GM23338 (cell line): ENCODE measurements around the gene IPO8. TPM values are rescaled to one million over a fixed set of nuclear protein-coding genes. Genes with fewer than 3 reads are reported as not detected.

Experiments used
- ATAC-seq: fragments of 200-7000 bp; cut with Tn5 transposase; 3 replicates; pipeline ENCODE4 v1.9.1; 2020
- DNase-seq: peaks from one replicate; pipeline ENCODE4 v3.0.0-alpha.2; 2015; ENCODE audit warnings: low spot score
- H2AFZ ChIP-seq: fragments of 200-600 bp; sonication (generic); 2 replicates; pipeline ENCODE4 v1.8.0; 2016; ENCODE audit warnings: antibody characterized with exemption, mild to moderate bottlenecking, moderate library complexity
- H3F3A ChIP-seq: fragments of 200-600 bp; sonication (generic); replicated peaks from 2 replicates; pipeline ENCODE4 v1.8.0; 2017; ENCODE audit warnings: antibody characterized with exemption, mixed run types, low read depth
- H3K27ac ChIP-seq: fragments of 200-600 bp; sonication (generic); 2 replicates; pipeline ENCODE4 v1.6.1; 2016; ENCODE audit warnings: low read depth
- H3K27me3 ChIP-seq: fragments of 200-600 bp; sonication (generic); 2 replicates; pipeline ENCODE4 v1.8.0; 2016; ENCODE audit warnings: mild to moderate bottlenecking, mixed run types, moderate library complexity; ENCODE audit not compliant: insufficient read depth
- H3K36me3 ChIP-seq: fragments of 200-600 bp; sonication (generic); 2 replicates; pipeline ENCODE4 v1.8.0; 2016; ENCODE audit warnings: mild to moderate bottlenecking; ENCODE audit not compliant: insufficient read depth
- H3K4me1 ChIP-seq: fragments of 200-600 bp; sonication (generic); 2 replicates; pipeline ENCODE4 v1.8.0; 2016; ENCODE audit warnings: mild to moderate bottlenecking, moderate library complexity; ENCODE audit not compliant: insufficient read depth
- H3K4me2 ChIP-seq: fragments of 200-600 bp; sonication (generic); 2 replicates; pipeline ENCODE4 v1.7.1; 2017; ENCODE audit warnings: mixed run types
- H3K4me3 ChIP-seq: fragments of 200-600 bp; sonication (generic); 2 replicates; pipeline ENCODE4 v1.6.1; 2016; ENCODE audit warnings: mixed run types
- H3K79me2 ChIP-seq: fragments of 200-600 bp; sonication (generic); replicated peaks from 2 replicates; pipeline ENCODE4 v1.8.0; 2017; ENCODE audit warnings: mild to moderate bottlenecking; ENCODE audit not compliant: insufficient read depth
- H3K9me2 ChIP-seq: fragments of 200-600 bp; sonication (generic); 2 replicates; pipeline ENCODE4 v1.8.0; 2017; ENCODE audit not compliant: insufficient read depth
- H4K20me1 ChIP-seq: fragments of 200-600 bp; sonication (generic); replicated peaks from 2 replicates; pipeline ENCODE4 v1.8.0; 2017; ENCODE audit warnings: mild to moderate bottlenecking; ENCODE audit not compliant: insufficient read depth
- H3K27ac Mint-ChIP-seq: 2 replicates; pipeline ENCODE4 v1.8.0; 2020; ENCODE audit warnings: inconsistent platforms, mild to moderate bottlenecking, moderate library complexity, mixed read lengths
- H3K27me3 Mint-ChIP-seq: 3 replicates; pipeline ENCODE4 v1.8.0; 2022; ENCODE audit warnings: low read depth, mild to moderate bottlenecking, moderate library complexity, mixed read lengths, inconsistent platforms; ENCODE audit not compliant: insufficient read depth, poor library complexity
- H3K36me3 Mint-ChIP-seq: 3 replicates; pipeline ENCODE4 v1.8.0; 2021; ENCODE audit warnings: low read depth, mild to moderate bottlenecking, inconsistent platforms, moderate library complexity, mixed read lengths
- H3K4me1 Mint-ChIP-seq: 3 replicates; pipeline ENCODE4 v1.8.0; 2020; ENCODE audit warnings: mild to moderate bottlenecking, inconsistent platforms, mixed read lengths
- H3K4me3 Mint-ChIP-seq: 3 replicates; pipeline ENCODE4 v1.8.0; 2021; ENCODE audit warnings: moderate library complexity, mild to moderate bottlenecking, inconsistent platforms, mixed read lengths
- H3K9me3 Mint-ChIP-seq: 3 replicates; pipeline ENCODE4 v1.8.0; 2020; ENCODE audit warnings: moderate library complexity, mild to moderate bottlenecking, inconsistent platforms, mixed read lengths
- CREB1 ChIP-seq: fragments of 250-450 bp; sonication (Bioruptor Pico); IDR thresholded peaks from 2 replicates; pipeline ENCODE4 v1.5.0; 2020; ENCODE audit warnings: low read depth, mild to moderate bottlenecking, moderate library complexity
- EZH2 ChIP-seq: fragments of 200-600 bp; sonication (generic); IDR thresholded peaks from one replicate; pipeline ENCODE4 v1.8.0; 2017; ENCODE audit warnings: antibody characterized with exemption, mild to moderate bottlenecking, low read depth; ENCODE audit not compliant: unreplicated experiment
- EZH2phosphoT487 ChIP-seq: fragments of 200-600 bp; sonication (generic); IDR thresholded peaks from one replicate; pipeline ENCODE4 v1.8.1; 2018; ENCODE audit warnings: antibody characterized with exemption; ENCODE audit not compliant: unreplicated experiment
- JUNB ChIP-seq: IDR thresholded peaks from one replicate; pipeline ENCODE4 v1.6.1; 2016; ENCODE audit warnings: antibody characterized with exemption; ENCODE audit not compliant: unreplicated experiment
- NANOG ChIP-seq: IDR thresholded peaks from 2 replicates; pipeline ENCODE4 v1.6.1; 2016; ENCODE audit warnings: antibody characterized with exemption, borderline replicate concordance
- POLR2AphosphoS5 ChIP-seq: IDR thresholded peaks from 2 replicates; pipeline ENCODE4 v1.6.1; 2016; ENCODE audit warnings: antibody characterized with exemption, low read depth
- STAT1 ChIP-seq: IDR thresholded peaks from one replicate; pipeline ENCODE4 v1.6.1; 2016; ENCODE audit warnings: antibody characterized with exemption; ENCODE audit not compliant: unreplicated experiment
- ZNF114 ChIP-seq: fragments of 250-450 bp; sonication (Bioruptor Pico); IDR thresholded peaks from 2 replicates; pipeline ENCODE4 v1.5.0; 2020; ENCODE audit warnings: mild to moderate bottlenecking, moderate library complexity
- ZNF331 ChIP-seq: fragments of 250-450 bp; sonication (Bioruptor Pico); IDR thresholded peaks from 2 replicates; pipeline ENCODE4 v1.5.0; 2020; ENCODE audit warnings: low read depth, mild to moderate bottlenecking, moderate library complexity
- polyA plus RNA-seq: library from polyadenylated mRNA; unstranded; fragments of >200 nt; fragmentation: Nextera tagmentation; extraction: Ambion mirVana; gene quantifications from 2 replicates; pipeline ENCODE4 v1.2.1, GENCODE V29; 2016
- total RNA-seq: library from RNA; depleted of rRNA; stranded (reverse); fragments of >200 nt; shearing (Covaris generic); gene quantifications from 2 replicates; pipeline ENCODE4 v1.2.3, GENCODE V29; 2014
- TF ChIP-seq, protein P1 (sequence below): IDR thresholded peaks from one replicate; pipeline ENCODE4 v1.6.1; 2018; ENCODE audit warnings: antibody characterized with exemption; ENCODE audit not compliant: unreplicated experiment
- TF ChIP-seq, protein P2 (sequence below), 2 experiments: fragments of 200-600 bp in 1 of 2; sonication (generic) in 1 of 2; conservative IDR thresholded peaks; 2 replicates each; pipeline versions ENCODE4 v1.5.1 to v1.6.1; 2016 to 2017; ENCODE audit warnings: antibody characterized with exemption in 2 of 2, low read depth in 2 of 2, mild to moderate bottlenecking in 2 of 2, moderate library complexity in 1 of 2
- TF ChIP-seq, protein P3 (sequence below): IDR thresholded peaks from 2 replicates; pipeline ENCODE4 v1.6.1; 2016; ENCODE audit warnings: antibody characterized with exemption

IPO8 gene
- total and polyA plus RNA-seq, 2 experiments from 2014 or later = 13.4 to 53.6 TPM

DNA sequence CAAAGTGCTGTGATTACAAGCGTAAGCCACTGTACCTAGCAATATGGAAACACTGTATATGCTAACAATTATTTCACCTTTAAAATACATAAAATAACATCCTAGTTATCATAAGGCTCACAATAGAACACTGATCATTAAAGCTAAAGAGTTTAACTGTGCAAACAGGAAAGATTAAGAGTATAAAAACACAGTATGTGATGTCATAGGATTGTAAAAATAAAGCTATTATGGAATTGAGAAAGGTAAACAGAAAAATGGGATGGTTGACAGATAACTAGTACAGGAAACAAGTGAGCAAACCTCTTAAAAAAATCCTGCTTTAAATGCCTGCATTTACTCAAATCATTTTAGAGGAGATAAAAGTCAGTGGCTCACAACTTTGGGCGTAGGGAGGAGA is 10.8 kb upstream of the IPO8 start (continued):
- TF ChIP-seq CREB1 (no peak), POLR2AphosphoS5 (no peak), STAT1 (no peak), EZH2 (no peak), ZNF331 (no peak), NANOG (no peak), ZNF114 (CRISPR knock-in tag) (no peak)
- TF ChIP-seq, protein P1, sequence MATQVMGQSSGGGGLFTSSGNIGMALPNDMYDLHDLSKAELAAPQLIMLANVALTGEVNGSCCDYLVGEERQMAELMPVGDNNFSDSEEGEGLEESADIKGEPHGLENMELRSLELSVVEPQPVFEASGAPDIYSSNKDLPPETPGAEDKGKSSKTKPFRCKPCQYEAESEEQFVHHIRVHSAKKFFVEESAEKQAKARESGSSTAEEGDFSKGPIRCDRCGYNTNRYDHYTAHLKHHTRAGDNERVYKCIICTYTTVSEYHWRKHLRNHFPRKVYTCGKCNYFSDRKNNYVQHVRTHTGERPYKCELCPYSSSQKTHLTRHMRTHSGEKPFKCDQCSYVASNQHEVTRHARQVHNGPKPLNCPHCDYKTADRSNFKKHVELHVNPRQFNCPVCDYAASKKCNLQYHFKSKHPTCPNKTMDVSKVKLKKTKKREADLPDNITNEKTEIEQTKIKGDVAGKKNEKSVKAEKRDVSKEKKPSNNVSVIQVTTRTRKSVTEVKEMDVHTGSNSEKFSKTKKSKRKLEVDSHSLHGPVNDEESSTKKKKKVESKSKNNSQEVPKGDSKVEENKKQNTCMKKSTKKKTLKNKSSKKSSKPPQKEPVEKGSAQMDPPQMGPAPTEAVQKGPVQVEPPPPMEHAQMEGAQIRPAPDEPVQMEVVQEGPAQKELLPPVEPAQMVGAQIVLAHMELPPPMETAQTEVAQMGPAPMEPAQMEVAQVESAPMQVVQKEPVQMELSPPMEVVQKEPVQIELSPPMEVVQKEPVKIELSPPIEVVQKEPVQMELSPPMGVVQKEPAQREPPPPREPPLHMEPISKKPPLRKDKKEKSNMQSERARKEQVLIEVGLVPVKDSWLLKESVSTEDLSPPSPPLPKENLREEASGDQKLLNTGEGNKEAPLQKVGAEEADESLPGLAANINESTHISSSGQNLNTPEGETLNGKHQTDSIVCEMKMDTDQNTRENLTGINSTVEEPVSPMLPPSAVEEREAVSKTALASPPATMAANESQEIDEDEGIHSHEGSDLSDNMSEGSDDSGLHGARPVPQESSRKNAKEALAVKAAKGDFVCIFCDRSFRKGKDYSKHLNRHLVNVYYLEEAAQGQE = no peak
- TF ChIP-seq, protein P2, sequence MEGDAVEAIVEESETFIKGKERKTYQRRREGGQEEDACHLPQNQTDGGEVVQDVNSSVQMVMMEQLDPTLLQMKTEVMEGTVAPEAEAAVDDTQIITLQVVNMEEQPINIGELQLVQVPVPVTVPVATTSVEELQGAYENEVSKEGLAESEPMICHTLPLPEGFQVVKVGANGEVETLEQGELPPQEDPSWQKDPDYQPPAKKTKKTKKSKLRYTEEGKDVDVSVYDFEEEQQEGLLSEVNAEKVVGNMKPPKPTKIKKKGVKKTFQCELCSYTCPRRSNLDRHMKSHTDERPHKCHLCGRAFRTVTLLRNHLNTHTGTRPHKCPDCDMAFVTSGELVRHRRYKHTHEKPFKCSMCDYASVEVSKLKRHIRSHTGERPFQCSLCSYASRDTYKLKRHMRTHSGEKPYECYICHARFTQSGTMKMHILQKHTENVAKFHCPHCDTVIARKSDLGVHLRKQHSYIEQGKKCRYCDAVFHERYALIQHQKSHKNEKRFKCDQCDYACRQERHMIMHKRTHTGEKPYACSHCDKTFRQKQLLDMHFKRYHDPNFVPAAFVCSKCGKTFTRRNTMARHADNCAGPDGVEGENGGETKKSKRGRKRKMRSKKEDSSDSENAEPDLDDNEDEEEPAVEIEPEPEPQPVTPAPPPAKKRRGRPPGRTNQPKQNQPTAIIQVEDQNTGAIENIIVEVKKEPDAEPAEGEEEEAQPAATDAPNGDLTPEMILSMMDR (conservative IDR thresholded peaks at IDR 0.05; ENCODE audit: low read depth in 2 of 2) = no peak

DNA sequence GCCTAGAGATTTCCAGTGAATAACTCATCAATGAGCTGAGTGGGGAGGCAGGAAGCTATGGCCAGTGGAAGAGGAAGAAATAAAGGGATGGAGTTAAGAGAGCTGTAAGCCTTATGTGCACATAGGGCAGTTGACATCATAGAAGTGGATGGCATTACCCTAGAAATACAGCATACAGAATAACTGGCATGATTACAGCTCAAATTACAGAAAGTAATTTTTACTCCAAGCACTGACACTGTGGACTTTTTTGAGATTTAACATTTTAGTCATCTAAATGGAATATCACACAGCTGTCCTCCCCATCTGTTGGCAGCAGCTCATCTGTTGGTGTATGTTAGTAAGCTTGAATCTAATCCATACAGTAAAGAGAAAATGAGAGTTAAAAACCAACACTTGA is 5.4 kb upstream of the IPO8 start:
- H3K27ac ChIP-seq = no peak overlapping the region
- H4K20me1 ChIP-seq = no peaks in the 10 kb centered on the region
- no peak overlapping the region for H3K27ac Mint-ChIP-seq
- H3K4me1 Mint-ChIP-seq = peaks cover 16% of the 10 kb centered on the region
- H3K9me3 Mint-ChIP-seq = no peaks in the 10 kb centered on the region
- H3K4me3 ChIP-seq = no peak overlapping the region
- no peaks in the 10 kb centered on the region for H3K36me3 Mint-ChIP-seq
- H3K9me2 ChIP-seq = no peaks in the 10 kb centered on the region
- no peaks in the 10 kb centered on the region for H3K36me3 ChIP-seq
- TF ChIP-seq NANOG (no peak), POLR2AphosphoS5 (no peak), EZH2phosphoT487 (no peak), CREB1 (no peak), EZH2 (no peak), JUNB (no peak)
- TF ChIP-seq, protein P1 = no peak
- TF ChIP-seq, protein P3, sequence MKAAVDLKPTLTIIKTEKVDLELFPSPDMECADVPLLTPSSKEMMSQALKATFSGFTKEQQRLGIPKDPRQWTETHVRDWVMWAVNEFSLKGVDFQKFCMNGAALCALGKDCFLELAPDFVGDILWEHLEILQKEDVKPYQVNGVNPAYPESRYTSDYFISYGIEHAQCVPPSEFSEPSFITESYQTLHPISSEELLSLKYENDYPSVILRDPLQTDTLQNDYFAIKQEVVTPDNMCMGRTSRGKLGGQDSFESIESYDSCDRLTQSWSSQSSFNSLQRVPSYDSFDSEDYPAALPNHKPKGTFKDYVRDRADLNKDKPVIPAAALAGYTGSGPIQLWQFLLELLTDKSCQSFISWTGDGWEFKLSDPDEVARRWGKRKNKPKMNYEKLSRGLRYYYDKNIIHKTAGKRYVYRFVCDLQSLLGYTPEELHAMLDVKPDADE = no peak
- H3K4me1 ChIP-seq = peaks cover 16% of the 10 kb centered on the region
- no peak overlapping the region for H3K4me3 Mint-ChIP-seq
- ATAC-seq = no peak
- H2AFZ ChIP-seq = no peak overlapping the region
- no peak for DNase-seq
- no peaks in the 10 kb centered on the region for H3K79me2 ChIP-seq
- H3F3A ChIP-seq = no peaks in the 10 kb centered on the region
- H3K27me3 ChIP-seq = no peaks in the 10 kb centered on the region
- no peak overlapping the region for H3K4me2 ChIP-seq
- H3K27me3 Mint-ChIP-seq = peaks cover 2% of the 10 kb centered on the region
